GM12878 (cell line): Measurements from ENCODE around the gene AKAP9.

ENCODE experiments used
- BHLHE40 ChIP-seq, 2 experiments: fragments of 450-650 bp in 1 of 2; IDR thresholded peaks; 2 replicates each; pipeline ENCODE4 v1.6.1; 2011 to 2017; ENCODE audit warnings: low read depth in 2 of 2, borderline replicate concordance in 1 of 2, improper control_type of control experiment in 1 of 2, low read length in 1 of 2, mild to moderate bottlenecking in 1 of 2
- RBBP5 ChIP-seq: fragments of 200-600 bp; sonication (generic); conservative IDR thresholded peaks from 2 replicates; pipeline ENCODE4 v1.6.1; 2016

GRCh38 chr7:92043098-92043497, 102.4 kb downstream of the AKAP9 start:
- TF ChIP-seq BHLHE40 (IDR thresholded peaks at IDR 0.05; ENCODE audit: borderline replicate concordance in 1 of 2, low read depth in 2 of 2, low read length in 1 of 2) (no peak), RBBP5 (no peak)
